CD14-positive monocyte (primary cell): ENCODE data around the gene CCDC195. TPM values are rescaled to one million over a fixed set of nuclear protein-coding genes. Genes with fewer than 3 reads are reported as not detected.
A peak's percentile ranks its signal among the peaks of the same experiment; 100 is the strongest.

Experiments used
- DNase-seq, 3 donors: peaks; one replicate each; pipeline ENCODE4 v3.0.0-alpha.2; 2011 to 2022
- H2AFZ ChIP-seq: 2 replicates; pipeline ENCODE4 v1.6.0; 2012; ENCODE audit warnings: mild to moderate bottlenecking, low read depth, low read length, inconsistent platforms; ENCODE audit not compliant: insufficient read depth, poor library complexity, severe bottlenecking
- H3K27ac ChIP-seq, 2 donors: 1 replicate in 1 of 2; 2 replicates in 1 of 2; pipeline ENCODE4 v1.5.1; 2012 to 2013; ENCODE audit warnings: low read length in 2 of 2, control low read depth in 1 of 2, inconsistent platforms in 1 of 2, low read depth in 1 of 2, mild to moderate bottlenecking in 1 of 2
- H3K27me3 ChIP-seq, 2 donors: one replicate each; pipeline versions ENCODE4 v1.6.0 to v1.6.1; 2011 to 2013; ENCODE audit warnings: low read length in 2 of 2; ENCODE audit not compliant: control insufficient read depth in 2 of 2, insufficient read depth in 2 of 2
- H3K36me3 ChIP-seq, 2 donors: replicated peaks in 1 of 2; 1 replicate in 1 of 2; 2 replicates in 1 of 2; pipeline versions ENCODE4 v1.5.1 to v1.6.1; 2012 to 2013; ENCODE audit warnings: low read length in 2 of 2, control low read depth in 1 of 2, inconsistent platforms in 1 of 2, mild to moderate bottlenecking in 1 of 2; ENCODE audit not compliant: insufficient read depth in 2 of 2, control insufficient read depth in 1 of 2
- H3K4me1 ChIP-seq, 2 donors: 1 replicate in 1 of 2; 2 replicates in 1 of 2; pipeline versions ENCODE4 v1.5.1 to v1.6.1; 2012 to 2013; ENCODE audit warnings: low read length in 2 of 2, control low read depth in 1 of 2, inconsistent platforms in 1 of 2, mild to moderate bottlenecking in 1 of 2, moderate library complexity in 1 of 2; ENCODE audit not compliant: insufficient read depth in 2 of 2, control insufficient read depth in 1 of 2
- H3K4me2 ChIP-seq: replicated peaks from 2 replicates; pipeline ENCODE3; 2012; ENCODE audit warnings: low read length, moderate library complexity, mild to moderate bottlenecking; ENCODE audit not compliant: poor library complexity, severe bottlenecking; ENCODE audit errors: extremely low read depth
- H3K4me3 ChIP-seq, 3 experiments: fragments of 200-600 bp in 1 of 3; sonication (generic) in 1 of 3; replicated peaks in 1 of 3; 1 replicate in 2 of 3; 2 replicates in 1 of 3; pipeline ENCODE4 v1.5.1; 2011 to 2013; ENCODE audit warnings: low read length in 3 of 3, mild to moderate bottlenecking in 3 of 3, control low read depth in 2 of 3, low read depth in 2 of 3, inconsistent platforms in 1 of 3, moderate library complexity in 1 of 3
- H3K79me2 ChIP-seq: 2 replicates; pipeline ENCODE4 v1.6.0; 2012; ENCODE audit warnings: mild to moderate bottlenecking, control low read depth, inconsistent platforms, low read length, moderate library complexity; ENCODE audit not compliant: insufficient read depth
- H3K9ac ChIP-seq: 2 replicates; pipeline ENCODE4 v1.6.0; 2017; ENCODE audit warnings: low read length, mild to moderate bottlenecking; ENCODE audit not compliant: insufficient read depth, poor library complexity, severe bottlenecking
- H3K9me3 ChIP-seq, 2 donors: replicated peaks in 1 of 2; 1 replicate in 1 of 2; 2 replicates in 1 of 2; pipeline versions ENCODE4 v1.5.1 to v1.6.1; 2012 to 2013; ENCODE audit warnings: low read length in 2 of 2, control low read depth in 1 of 2; ENCODE audit not compliant: control insufficient read depth in 1 of 2, insufficient read depth in 1 of 2
- H4K20me1 ChIP-seq: 2 replicates; pipeline ENCODE4 v1.6.0; 2012; ENCODE audit warnings: mild to moderate bottlenecking, low read length, control low read depth, moderate library complexity; ENCODE audit not compliant: insufficient read depth
- H3K27ac Mint-ChIP-seq, 7 donors: one replicate each; pipeline ENCODE4 v1.8.0; 2020; ENCODE audit warnings: mild to moderate bottlenecking in 7 of 7, mixed read lengths in 7 of 7, moderate library complexity in 6 of 7, inconsistent platforms in 2 of 7
- H3K27me3 Mint-ChIP-seq, 3 donors: one replicate each; pipeline ENCODE4 v1.8.0; 2021 to 2022; ENCODE audit warnings: low read depth in 3 of 3, mild to moderate bottlenecking in 3 of 3, mixed read lengths in 3 of 3, moderate library complexity in 3 of 3, inconsistent platforms in 1 of 3
- H3K36me3 Mint-ChIP-seq, 2 donors: one replicate each; pipeline ENCODE4 v1.8.0; 2020; ENCODE audit warnings: mixed read lengths in 2 of 2, inconsistent platforms in 1 of 2, mild to moderate bottlenecking in 1 of 2
- H3K4me1 Mint-ChIP-seq: one replicate; pipeline ENCODE4 v1.8.0; 2020; ENCODE audit warnings: mild to moderate bottlenecking, mixed read lengths
- H3K4me3 Mint-ChIP-seq, 2 donors: one replicate each; pipeline ENCODE4 v1.8.0; 2020; ENCODE audit warnings: mild to moderate bottlenecking in 2 of 2, mixed read lengths in 2 of 2, moderate library complexity in 1 of 2
- H3K9me3 Mint-ChIP-seq, 7 donors: one replicate each; pipeline ENCODE4 v1.8.0; 2020 to 2022; ENCODE audit warnings: mixed read lengths in 7 of 7, mild to moderate bottlenecking in 6 of 7, moderate library complexity in 6 of 7, inconsistent platforms in 2 of 7
- CTCF ChIP-seq: fragments of 200-600 bp; IDR thresholded peaks from one replicate; pipeline ENCODE4 v1.8.0; 2022; ENCODE audit warnings: antibody characterized with exemption, mild to moderate bottlenecking
- WGBS: methylation state at CpG from one replicate; pipeline ENCODE4 v1.1.5; 2013; ENCODE audit warnings: missing lambda C conversion rate; ENCODE audit not compliant: insufficient coverage; 5-methylcytosine and 5-hydroxymethylcytosine counted together
- intact Hi-C, 2 donors: fragments of 100-400 bp; cut with micrococcal nuclease; formaldehyde crosslinking; loops; one replicate each; pipeline versions ENCODE4 v1.15.0 to v1.15.1; 2023
- polyA plus RNA-seq, 3 donors: library from polyadenylated mRNA; depleted of rRNA in 1 of 3; unstranded in 2 of 3; stranded (reverse) in 1 of 3; fragments of 300-500 nt in 2 of 3; fragments of >200 nt in 1 of 3; fragmentation: Illumina TruSeq in 2 of 3; gene quantifications; 1 replicate in 2 of 3; 2 replicates in 1 of 3; pipeline ENCODE4 v1.2.3, GENCODE V29; 2012 to 2021

Gene CCDC195
- polyA plus RNA-seq, 3 donors: not detected

DNA sequence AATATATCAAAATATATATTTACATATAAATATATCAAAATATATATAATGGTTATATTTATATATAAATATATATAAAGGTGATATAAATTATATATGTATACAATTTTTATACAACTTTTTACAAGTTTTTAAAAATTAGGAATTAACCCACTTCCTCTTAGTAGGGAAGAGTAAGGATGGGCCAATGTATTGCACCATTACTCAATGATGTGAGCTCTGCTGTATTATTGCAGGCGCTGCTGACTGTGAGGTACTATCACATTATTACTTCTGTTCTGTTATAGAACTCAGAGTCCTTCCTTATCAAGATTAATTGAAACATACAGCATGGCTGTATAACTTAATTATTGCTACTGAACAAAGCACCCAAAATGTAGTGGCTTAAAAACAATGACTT is 46.0 kb downstream of the CCDC195 start:
- peaks cover 0 to 7% (median 3%) of the 10 kb centered on the region in 7 donors for H3K9me3 Mint-ChIP-seq
- peak in 1 of 3 donors; percentile 4 for DNase-seq
- no peak overlapping the region for H3K4me3 Mint-ChIP-seq
- no peak overlapping the region for H2AFZ ChIP-seq
- H3K4me1 ChIP-seq: no peaks in the 10 kb centered on the region
- no peak overlapping the region for H3K4me3 ChIP-seq
- no peak overlapping the region for H3K27ac ChIP-seq
- H3K4me1 Mint-ChIP-seq: no peaks in the 10 kb centered on the region
- intact Hi-C loops: no loop called here
- H3K27ac Mint-ChIP-seq: no peak overlapping the region
- H3K9me3 ChIP-seq: peaks cover 0 to 4% of the 10 kb centered on the region in 2 donors
- TF ChIP-seq CTCF: no peak
- H4K20me1 ChIP-seq: no peaks in the 10 kb centered on the region
- no peak overlapping the region for H3K4me2 ChIP-seq
- H3K36me3 ChIP-seq: no peaks in the 10 kb centered on the region
- no peaks in the 10 kb centered on the region for H3K27me3 Mint-ChIP-seq
- H3K9ac ChIP-seq: no peak overlapping the region
- no peaks in the 10 kb centered on the region for H3K27me3 ChIP-seq
- H3K79me2 ChIP-seq: no peaks in the 10 kb centered on the region
- WGBS: no CpG with 5 or more reads among the region's 1 CpG
- no peaks in the 10 kb centered on the region for H3K36me3 Mint-ChIP-seq

DNA sequence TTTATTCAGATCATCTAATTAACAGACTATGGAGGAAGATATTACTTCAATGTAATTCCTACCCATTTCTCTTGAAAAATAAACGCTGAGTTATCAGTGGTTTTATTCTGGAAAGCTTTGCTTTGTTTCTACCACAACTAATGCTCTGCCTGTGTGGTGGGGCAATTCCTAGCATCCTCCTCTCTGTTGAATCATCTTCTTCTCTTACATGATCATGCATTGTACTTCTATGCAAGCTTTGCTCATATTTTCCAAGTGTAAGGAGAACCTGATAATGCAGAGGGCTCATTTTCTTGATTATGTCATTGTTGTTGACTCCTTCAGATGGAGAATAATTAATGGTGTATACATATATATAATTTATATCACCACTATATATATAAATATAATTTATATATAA is 46.7 kb downstream of the CCDC195 start:
- H3K9ac ChIP-seq: no peak overlapping the region
- TF ChIP-seq CTCF: no peak
- intact Hi-C loops: no loop called here
- H3K27ac Mint-ChIP-seq: no peak overlapping the region
- no peaks in the 10 kb centered on the region for H3K4me1 Mint-ChIP-seq
- no peak overlapping the region for H3K27ac ChIP-seq
- H3K9me3 ChIP-seq: peaks cover 1 to 3% of the 10 kb centered on the region in 2 donors
- H3K4me1 ChIP-seq: no peaks in the 10 kb centered on the region
- H3K27me3 Mint-ChIP-seq: no peaks in the 10 kb centered on the region
- no peak overlapping the region for H3K4me3 Mint-ChIP-seq
- H3K36me3 Mint-ChIP-seq: no peaks in the 10 kb centered on the region
- H3K4me2 ChIP-seq: no peak overlapping the region
- H3K9me3 Mint-ChIP-seq: peaks cover 0 to 7% (median 3%) of the 10 kb centered on the region in 7 donors
- no peak overlapping the region for H3K4me3 ChIP-seq
- H3K27me3 ChIP-seq: no peaks in the 10 kb centered on the region
- no peak overlapping the region for H2AFZ ChIP-seq
- H3K36me3 ChIP-seq: no peaks in the 10 kb centered on the region
- H3K79me2 ChIP-seq: no peaks in the 10 kb centered on the region
- DNase-seq: no peak
- H4K20me1 ChIP-seq: no peaks in the 10 kb centered on the region
- no CpG with 5 or more reads among the region's 1 CpG for WGBS
